Kidney tubule cell (primary cell): Measurements from ENCODE around the gene COL18A1.

Experiments used
- DNase-seq: peaks from one replicate; pipeline ENCODE4 v3.0.0-alpha.2; 2018; ENCODE audit warnings: low spot score

Gene COL18A1

GRCh38 chr21:45480701-45481500, 75.9 kb downstream of the COL18A1 start:
- DNase-seq = no peak

GRCh38 chr21:45481566-45481965, 76.6 kb downstream of the COL18A1 start:
- no peak for DNase-seq

- DNase-seq = no peak
These were observed 77.3 kb downstream of the COL18A1 start for GRCh38 chr21:45481977-45482898.

GRCh38 chr21:45482899-45483821, 78.2 kb downstream of the COL18A1 start:
- no peak for DNase-seq

GRCh38 chr21:45484318-45484717, 79.4 kb downstream of the COL18A1 start:
- DNase-seq = no peak

- no peak for DNase-seq
These were observed 80.9 kb downstream of the COL18A1 start for GRCh38 chr21:45485686-45486442.

- DNase-seq = no peak
These were observed 81.6 kb downstream of the COL18A1 start for GRCh38 chr21:45486443-45487160.

- DNase-seq = no peak
These were observed 82.3 kb downstream of the COL18A1 start for GRCh38 chr21:45487161-45487806.

- no peak for DNase-seq
These were observed 83.1 kb downstream of the COL18A1 start for GRCh38 chr21:45487891-45488600.

GRCh38 chr21:45488931-45489721, 84.2 kb downstream of the COL18A1 start:
- no peak for DNase-seq

GRCh38 chr21:45489722-45489982, 84.7 kb downstream of the COL18A1 start:
- DNase-seq = no peak

- DNase-seq = no peak
These were observed 85.2 kb downstream of the COL18A1 start for GRCh38 chr21:45490049-45490731.

GRCh38 chr21:45491056-45491455, 86.1 kb downstream of the COL18A1 start:
- DNase-seq = no peak

GRCh38 chr21:45491623-45492022, 86.7 kb downstream of the COL18A1 start:
- DNase-seq = no peak

- DNase-seq = no peak
These were observed 87.8 kb downstream of the COL18A1 start for GRCh38 chr21:45492765-45493164.

- no peak for DNase-seq
These were observed 88.5 kb downstream of the COL18A1 start for GRCh38 chr21:45493401-45494001.

GRCh38 chr21:45494135-45494850, 89.3 kb downstream of the COL18A1 start:
- no peak for DNase-seq
